ENCODE results near the gene CRIP2.

GRCh38 chr14:105474483-105475268 lies at the start of gene CRIP2:
- TF ChIP-seq, protein P1, sequence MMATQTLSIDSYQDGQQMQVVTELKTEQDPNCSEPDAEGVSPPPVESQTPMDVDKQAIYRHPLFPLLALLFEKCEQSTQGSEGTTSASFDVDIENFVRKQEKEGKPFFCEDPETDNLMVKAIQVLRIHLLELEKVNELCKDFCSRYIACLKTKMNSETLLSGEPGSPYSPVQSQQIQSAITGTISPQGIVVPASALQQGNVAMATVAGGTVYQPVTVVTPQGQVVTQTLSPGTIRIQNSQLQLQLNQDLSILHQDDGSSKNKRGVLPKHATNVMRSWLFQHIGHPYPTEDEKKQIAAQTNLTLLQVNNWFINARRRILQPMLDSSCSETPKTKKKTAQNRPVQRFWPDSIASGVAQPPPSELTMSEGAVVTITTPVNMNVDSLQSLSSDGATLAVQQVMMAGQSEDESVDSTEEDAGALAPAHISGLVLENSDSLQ (IDR thresholded peaks at IDR 0.05) = no peak
- TF ChIP-seq FOXA1 (IDR thresholded peaks at IDR 0.05) (no peak), SP1 (IDR thresholded peaks at IDR 0.05) (no peak), SUZ12 (IDR thresholded peaks at IDR 0.05) (no peak)

Measured in HEK293T (cell line).